K562 (cell line): Measurements from ENCODE around the gene SLC4A4. TPM values are rescaled to one million over a fixed set of nuclear protein-coding genes. Genes with fewer than 3 reads are reported as not detected.

ENCODE experiments used
- ATAC-seq: fragments of 200-7000 bp; cut with Tn5 transposase; 3 replicates; pipeline ENCODE4 v1.9.1; 2020; ENCODE audit warnings: moderate library complexity
- BruUV-seq: library from RNA; stranded (reverse); fragments of 400-500 nt; replicated peaks from 2 replicates; lab custom pipeline; 2021; lab: Mats Ljungman, UMichigan
- CTCF ChIA-PET: fragments of 300-600 bp; formaldehyde crosslinking; extraction: SDS; loops from one replicate; lab custom pipeline; 2021; ENCODE audit warnings: low intra/inter-chr PET ratio; lab: Yijun Ruan, JAX
- POLR2A ChIA-PET: fragments of 300-600, 350-650 bp; sonication (Branson Sonifier 250); formaldehyde crosslinking; extraction: SDS; loops from one replicate; lab custom pipeline; 2021; ENCODE audit warnings: antibody characterized with exemption, inconsistent platforms; lab: Yijun Ruan, JAX
- DNase-seq, 4 experiments: peaks; one replicate each; pipeline versions ENCODE4 v3.0.0 to v3.0.0-alpha.2; 2011 to 2018; ENCODE audit warnings: low spot score in 3 of 4, mixed read lengths in 3 of 4; ENCODE audit errors: extremely low read depth in 1 of 4
- FAIRE-seq: peaks from 2 replicates; lab custom pipeline; 2011; peaks lifted over from hg19 to GRCh38; lab: Jason Lieb, UNC
- H2AFZ ChIP-seq: 2 replicates; pipeline ENCODE4 v1.6.0; 2011; ENCODE audit warnings: low read depth, low read length, control low read depth, inconsistent platforms
- H3K27ac ChIP-seq: fragments of 200-600 bp; 3 replicates; pipeline ENCODE4 v1.8.0; 2011; ENCODE audit warnings: low read depth, mild to moderate bottlenecking, control low read depth, inconsistent platforms, low read length, moderate library complexity, mixed read lengths; ENCODE audit errors: extremely low read depth
- H3K27me3 ChIP-seq, 2 experiments: fragments of 300-600 bp in 1 of 2; 2 replicates in 1 of 2; 3 replicates in 1 of 2; pipeline versions ENCODE4 v1.6.0 to v1.8.0; 2011; ENCODE audit warnings: inconsistent platforms in 2 of 2, low read length in 2 of 2, mild to moderate bottlenecking in 1 of 2, mixed read lengths in 1 of 2, moderate library complexity in 1 of 2; ENCODE audit not compliant: control insufficient read depth in 2 of 2, insufficient read depth in 2 of 2
- H3K36me3 ChIP-seq: fragments of 300-600 bp; 3 replicates; pipeline ENCODE4 v1.8.0; 2011; ENCODE audit warnings: mild to moderate bottlenecking, low read length, inconsistent platforms; ENCODE audit not compliant: control insufficient read depth, insufficient read depth
- H3K4me1 ChIP-seq, 2 experiments: fragments of 200-600 bp in 1 of 2; replicated peaks in 1 of 2; 2 replicates in 1 of 2; 3 replicates in 1 of 2; pipeline versions ENCODE4 v1.5.1 to v1.8.0; 2011; ENCODE audit warnings: inconsistent platforms in 2 of 2, low read length in 2 of 2, mild to moderate bottlenecking in 1 of 2, mixed read lengths in 1 of 2, moderate library complexity in 1 of 2; ENCODE audit not compliant: control insufficient read depth in 2 of 2, insufficient read depth in 2 of 2
- H3K4me2 ChIP-seq: 2 replicates; pipeline ENCODE4 v1.6.1; 2011; ENCODE audit warnings: low read length, control low read depth, inconsistent platforms, mixed read lengths; ENCODE audit not compliant: insufficient read depth
- H3K4me3 ChIP-seq: fragments of 200-600 bp; sonication (generic), shearing (Covaris generic); 2 replicates; pipeline ENCODE4 v1.5.1; 2016; ENCODE audit warnings: control low read depth, inconsistent platforms
- H3K79me2 ChIP-seq: fragments of 200-600 bp; 3 replicates; pipeline ENCODE4 v1.8.0; 2011; ENCODE audit warnings: low read length, inconsistent platforms; ENCODE audit not compliant: control insufficient read depth, insufficient read depth
- H3K9ac ChIP-seq, 2 experiments: 2 replicates each; pipeline versions ENCODE4 v1.6.0 to v1.6.1; 2011; ENCODE audit warnings: low read depth in 2 of 2, low read length in 2 of 2, control low read depth in 1 of 2, inconsistent platforms in 1 of 2, mild to moderate bottlenecking in 1 of 2, mixed read lengths in 1 of 2; ENCODE audit not compliant: insufficient read depth in 1 of 2
- H3K9me1 ChIP-seq: one replicate; pipeline ENCODE4 v1.6.0; 2011; ENCODE audit warnings: inconsistent platforms, mild to moderate bottlenecking, low read length, moderate library complexity; ENCODE audit not compliant: control insufficient read depth, insufficient read depth
- H3K9me3 ChIP-seq: replicated peaks from 2 replicates; pipeline ENCODE4 v1.5.1; 2011; ENCODE audit warnings: low read depth, low read length, inconsistent platforms; ENCODE audit not compliant: control insufficient read depth, insufficient read depth
- H4K20me1 ChIP-seq: replicated peaks from 2 replicates; pipeline ENCODE4 v1.6.1; 2011; ENCODE audit warnings: low read length, inconsistent platforms, mixed read lengths; ENCODE audit not compliant: control insufficient read depth, insufficient read depth
- BRF2 ChIP-seq: IDR thresholded peaks from 3 replicates; pipeline ENCODE4 v1.6.1; 2011; ENCODE audit warnings: borderline replicate concordance, mild to moderate bottlenecking; ENCODE audit not compliant: insufficient read length, insufficient read depth
- HNRNPLL ChIP-seq: fragments of 200-400 bp; formaldehyde crosslinking; IDR thresholded peaks from 2 replicates; pipeline ENCODE4 v1.6.1; 2017; ENCODE audit warnings: low read length, low read depth, mild to moderate bottlenecking; ENCODE audit not compliant: poor library complexity, severe bottlenecking
- POLR2AphosphoS2 ChIP-seq: IDR thresholded peaks from 2 replicates; pipeline ENCODE4 v1.6.1; 2012; ENCODE audit warnings: low read length, improper control_type of control experiment
- SIRT6 ChIP-seq: IDR thresholded peaks from one replicate; pipeline ENCODE4 v1.6.1; 2012; ENCODE audit warnings: low read depth, mild to moderate bottlenecking, control low read depth, inconsistent platforms, low read length, moderate library complexity
- TGIF2 ChIP-seq: sonication (generic); formaldehyde crosslinking; IDR thresholded peaks from 2 replicates; pipeline ENCODE4 v1.8.1; 2022; ENCODE audit warnings: mild to moderate bottlenecking, missing genetic modification reagents, moderate library complexity
- ZNF75A ChIP-seq: fragments of 450-650 bp; formaldehyde crosslinking; IDR thresholded peaks from 2 replicates; pipeline ENCODE4 v1.4.0; 2020; ENCODE audit warnings: mild to moderate bottlenecking
- WGBS: fragments of 100-300 bp; shearing (Covaris generic); methylation state at CpG from one replicate; pipeline ENCODE4 v1.1.6; 2016; ENCODE audit warnings: low coverage, mixed read lengths; ENCODE audit not compliant: insufficient coverage; ENCODE audit errors: missing lambda C conversion rate; 5-methylcytosine and 5-hydroxymethylcytosine counted together
- in situ Hi-C: fragments of 300-500 bp; cut with MboI; formaldehyde crosslinking; loops from 4 replicates; pipeline ENCODE4 v1.15.0; 2018; ENCODE audit warnings: inconsistent platforms, mixed read lengths
- intact Hi-C: fragments of 100-400 bp; cut with micrococcal nuclease; formaldehyde crosslinking; loops from 2 replicates; pipeline ENCODE4 v1.14.2; 2022
- polyA plus RNA-seq, 8 experiments: library from polyadenylated mRNA; depleted of rRNA in 4 of 8; stranded (reverse) in 5 of 8; unstranded in 3 of 8; fragments of >200 nt; fragmentation: Nextera tagmentation in 2 of 8; fragmentation: Illumina TruSeq in 1 of 8; extraction: Ambion mirVana in 2 of 8; extraction: Trizol in 1 of 8; gene quantifications; 2 replicates each; pipeline versions ENCODE4 v1.2.1 to v1.2.3, GENCODE V29; 2011 to 2014; ENCODE audit warnings: inconsistent platforms in 1 of 8, missing spikeins in 1 of 8
- total RNA-seq, 7 experiments: library from RNA; depleted of rRNA in 6 of 7; stranded (reverse); fragments of >200 nt in 6 of 7; fragmentation: Illumina TruSeq in 2 of 7; extraction: Trizol in 2 of 7; gene quantifications; 2 replicates each; pipeline versions ENCODE4 v1.2.1 to v1.2.3, GENCODE V29; 2011 to 2021; ENCODE audit warnings: low replicate concordance in 1 of 7

Gene SLC4A4
- total and polyA plus RNA-seq, 9 of the 15 experiments (the other 6 are each of a cell fraction or from before 2014, with no cell fraction given): 0.01 to 0.18 (median 0.07) TPM; not detected in 2

GRCh38 chr4:71303850-71304249 lies 35.0 kb upstream of the SLC4A4 start (continued):
- no peak for TF ChIP-seq SIRT6
- no peak for TF ChIP-seq HNRNPLL
- no peak for TF ChIP-seq BRF2
- TF ChIP-seq ZNF75A (CRISPR knock-in tag): no peak

DNA sequence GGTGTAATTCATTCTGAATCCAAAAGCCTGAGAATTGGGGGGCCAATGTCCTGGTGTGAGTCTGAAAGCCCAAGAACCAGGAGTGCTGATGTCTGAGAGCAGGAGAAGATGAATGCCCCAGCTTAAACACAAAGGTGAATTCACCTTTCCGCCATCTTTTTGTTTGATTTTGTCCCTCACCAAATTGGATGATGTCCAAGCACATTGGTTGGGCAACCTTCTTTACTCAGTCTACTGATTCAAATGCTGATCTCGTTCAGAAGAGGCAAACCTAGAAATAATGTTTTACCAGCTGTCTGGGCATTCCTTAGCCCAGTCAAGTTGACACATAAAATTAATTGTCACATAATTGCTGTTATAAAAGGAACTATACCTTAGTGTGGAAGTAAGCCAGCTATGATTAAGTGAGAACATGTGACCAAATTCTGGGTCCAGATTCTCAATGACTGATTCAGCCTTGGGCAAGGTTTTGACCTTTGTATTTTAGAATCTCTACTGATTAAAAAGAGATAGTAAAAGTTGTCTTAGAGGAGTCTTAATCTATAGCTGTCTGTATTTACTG lies 34.5 kb upstream of the SLC4A4 start:
- Histone ChIP-seq H3K27me3 (no peaks in the 10 kb centered on the region), H3K27ac (no peak overlapping the region), H3K4me1 (no peaks in the 10 kb centered on the region), H3K9ac (no peak overlapping the region), H3K4me2 (no peak overlapping the region), H3K36me3 (no peaks in the 10 kb centered on the region), H3K79me2 (no peaks in the 10 kb centered on the region), H3K9me3 (no peaks in the 10 kb centered on the region), H3K4me3 (no peak overlapping the region), H4K20me1 (no peaks in the 10 kb centered on the region), H3K9me1 (no peaks in the 10 kb centered on the region), H2AFZ (no peak overlapping the region)
- in situ Hi-C loops: no loop called here
- no peak for DNase-seq
- CTCF ChIA-PET: no interaction called here
- WGBS: 4% methylated on average over 2 of the region's 2 CpGs
- no TSS peak for BruUV-seq
- no peak for TF ChIP-seq TGIF2 (CRISPR knock-in tag)
- no peak for TF ChIP-seq POLR2AphosphoS2
- no peak for ATAC-seq
- intact Hi-C loops: no loop called here
- FAIRE-seq: no peak
- POLR2A ChIA-PET: no interaction called here
